B cell (primary cell): ENCODE measurements around the gene PLSCR3. TPM values are rescaled to one million over a fixed set of nuclear protein-coding genes. Genes with fewer than 3 reads are reported as not detected.

Experiments
- ATAC-seq: fragments of 200-7000 bp; cut with Tn5 transposase; one replicate; pipeline ENCODE4 v1.10.0; 2021; ENCODE audit warnings: low read depth, mild to moderate bottlenecking, moderate number of reproducible peaks, moderate library complexity
- CTCF ChIA-PET: fragments of 350-600 bp; sonication (Branson Sonifier 250); formaldehyde crosslinking; loops from one replicate; lab custom pipeline; 2021; ENCODE audit warnings: antibody characterized with exemption, inconsistent platforms; lab: Charles Lee
- POLR2A ChIA-PET: fragments of 350-600 bp; sonication (Branson Sonifier 250); formaldehyde crosslinking; loops from one replicate; lab custom pipeline; 2021; ENCODE audit warnings: antibody characterized with exemption; lab: Charles Lee
- DNase-seq: peaks from one replicate; pipeline ENCODE4 v3.0.0; 2013
- H2AFZ ChIP-seq: 2 replicates; pipeline ENCODE4 v1.6.1; 2012; ENCODE audit warnings: mild to moderate bottlenecking, low read depth, low read length; ENCODE audit not compliant: insufficient read depth, poor library complexity, severe bottlenecking
- H3K27ac ChIP-seq, 2 donors: 1 replicate in 1 of 2; 2 replicates in 1 of 2; pipeline ENCODE4 v1.5.1; 2012 to 2013; ENCODE audit warnings: low read length in 2 of 2, mild to moderate bottlenecking in 2 of 2, moderate library complexity in 1 of 2
- H3K27me3 ChIP-seq, 4 experiments: fragments of 200-600 bp in 1 of 4; sonication (generic) in 1 of 4; replicated peaks in 1 of 4; 1 replicate in 2 of 4; 2 replicates in 2 of 4; pipeline versions ENCODE4 v1.6.1 to v1.7.0; 2013 to 2016; ENCODE audit warnings: low read length in 3 of 4, mild to moderate bottlenecking in 2 of 4, mixed read lengths in 1 of 4, moderate library complexity in 1 of 4; ENCODE audit not compliant: insufficient read depth in 4 of 4, control insufficient read depth in 3 of 4; ENCODE audit errors: control extremely low read depth in 1 of 4
- H3K36me3 ChIP-seq, 2 experiments: replicated peaks in 1 of 2; 1 replicate in 1 of 2; 2 replicates in 1 of 2; pipeline versions ENCODE4 v1.6.1 to v1.7.1; 2013; ENCODE audit warnings: low read length in 1 of 2; ENCODE audit not compliant: insufficient read depth in 2 of 2, control insufficient read depth in 1 of 2; ENCODE audit errors: control extremely low read depth in 1 of 2, extremely low read depth in 1 of 2
- H3K4me1 ChIP-seq, 2 donors: fragments of 200-600 bp in 1 of 2; sonication (generic) in 1 of 2; 1 replicate in 1 of 2; 2 replicates in 1 of 2; pipeline versions ENCODE4 v1.5.1 to v1.6.1; 2013 to 2017; ENCODE audit warnings: low read length in 2 of 2; ENCODE audit not compliant: control insufficient read depth in 2 of 2, insufficient read depth in 2 of 2
- H3K4me2 ChIP-seq: replicated peaks from 2 replicates; pipeline ENCODE3; 2012; ENCODE audit warnings: mild to moderate bottlenecking, low read depth, low read length; ENCODE audit not compliant: poor library complexity, severe bottlenecking
- H3K4me3 ChIP-seq, 5 experiments: fragments of 200-600 bp in 1 of 5; sonication (generic) in 1 of 5; 1 replicate in 3 of 5; 2 replicates in 2 of 5; pipeline versions ENCODE4 v1.5.1 to v1.7.0; 2011 to 2016; ENCODE audit warnings: low read length in 4 of 5, mild to moderate bottlenecking in 4 of 5, low read depth in 2 of 5, control low read depth in 1 of 5, moderate library complexity in 1 of 5; ENCODE audit not compliant: insufficient read depth in 1 of 5; ENCODE audit errors: control extremely low read depth in 1 of 5, extremely low read depth in 1 of 5
- H3K79me2 ChIP-seq: fragments of 200-600 bp; sonication (generic); one replicate; pipeline ENCODE4 v1.6.0; 2016; ENCODE audit warnings: low read length; ENCODE audit not compliant: control insufficient read depth, insufficient read depth
- H3K9ac ChIP-seq: fragments of 200-600 bp; sonication (generic); 2 replicates; pipeline ENCODE4 v1.6.1; 2017; ENCODE audit warnings: mild to moderate bottlenecking, low read length, moderate library complexity
- H3K9me3 ChIP-seq, 3 donors: one replicate each; pipeline versions ENCODE4 v1.6.1 to v1.7.1; 2013; ENCODE audit warnings: low read length in 2 of 3; ENCODE audit not compliant: control insufficient read depth in 2 of 3, insufficient read depth in 1 of 3; ENCODE audit errors: control extremely low read depth in 1 of 3
- H4K20me1 ChIP-seq: 2 replicates; pipeline ENCODE4 v1.6.0; 2012; ENCODE audit warnings: mild to moderate bottlenecking, low read length; ENCODE audit not compliant: insufficient read depth, control insufficient read depth, poor library complexity, severe bottlenecking
- H3K27ac Mint-ChIP-seq: one replicate; pipeline ENCODE4 v1.8.0; 2021; ENCODE audit warnings: mixed read lengths
- H3K27me3 Mint-ChIP-seq: one replicate; pipeline ENCODE4 v1.8.0; 2021; ENCODE audit warnings: mixed read lengths
- H3K4me1 Mint-ChIP-seq: one replicate; pipeline ENCODE4 v1.8.0; 2021; ENCODE audit warnings: mixed read lengths
- H3K4me3 Mint-ChIP-seq: one replicate; pipeline ENCODE4 v1.8.0; 2021; ENCODE audit warnings: mixed read lengths
- H3K9me3 Mint-ChIP-seq: one replicate; pipeline ENCODE4 v1.8.0; 2022; ENCODE audit warnings: mixed read lengths; ENCODE audit not compliant: insufficient read depth
- CTCF ChIP-seq: fragments of 200-600 bp; IDR thresholded peaks from one replicate; pipeline ENCODE4 v1.8.0; 2022; ENCODE audit warnings: antibody characterized with exemption, mild to moderate bottlenecking
- EZH2 ChIP-seq: IDR thresholded peaks from 2 replicates; pipeline ENCODE4 v1.6.1; 2012; ENCODE audit warnings: borderline replicate concordance, low read depth, mild to moderate bottlenecking, moderate library complexity, low read length; ENCODE audit not compliant: insufficient read depth, poor library complexity, severe bottlenecking
- WGBS: methylation state at CpG from one replicate; pipeline ENCODE4 v1.1.5; 2013; ENCODE audit warnings: missing lambda C conversion rate; ENCODE audit not compliant: insufficient coverage; 5-methylcytosine and 5-hydroxymethylcytosine counted together
- intact Hi-C: fragments of 100-400 bp; cut with micrococcal nuclease; formaldehyde crosslinking; loops from one replicate; pipeline ENCODE4 v1.10.0; 2022
- polyA plus RNA-seq: library from polyadenylated mRNA; depleted of rRNA; stranded (reverse); fragments of >200 nt; gene quantifications from 2 replicates; pipeline ENCODE4 v1.2.3, GENCODE V29; 2012
- total RNA-seq, 2 donors: library from RNA; stranded (reverse); fragments of 120-200 nt in 1 of 2; gene quantifications; 1 replicate in 1 of 2; 2 replicates in 1 of 2; pipeline versions ENCODE4 v1.2.3 to v1.2.4, GENCODE V29; 2013 to 2022

Gene PLSCR3
- total and polyA plus RNA-seq, 2 donors (not counting 1 experiment from before 2014, with no cell fraction given), result 31.6 to 122 TPM

GRCh38 chr17:7403977-7404736 lies 9.8 kb upstream of the PLSCR3 start, which contains the start of gene TMEM256:
Gene TMEM256, minus strand, starts transcription at chr17:7404097. Its CDS starts 13 bp downstream, at chr17:7404084.
- Mint-ChIP-seq H3K27me3 (peaks cover 17% of the 10 kb centered on the region), H3K9me3 (no peaks in the 10 kb centered on the region), H3K4me1 (peaks cover 22% of the 10 kb centered on the region), H3K27ac (peak within 1 kb of the TSS; percentile 94), H3K4me3 (peak within 1 kb of the TSS; percentile 98)
- H3K27ac ChIP-seq, result peak within 1 kb of the TSS; percentile 45 to 59
- H3K9me3 ChIP-seq, result peaks cover 0 to 4% (median 0%) of the 10 kb centered on the region in 3 donors
- peaks cover 6% of the 10 kb centered on the region for H3K79me2 ChIP-seq
- no peaks in the 10 kb centered on the region for H4K20me1 ChIP-seq
- peak within 1 kb of the TSS; percentile 94 for H3K4me2 ChIP-seq
- DNase-seq (peak; percentile 98), ATAC-seq (peak; percentile 87)
- WGBS, result under 1% methylated on average over 41 of the region's 49 CpGs
- CTCF ChIA-PET, result interaction anchor here (0.5 to 1.8 kb wide), 8 partner anchors 19 to 75 kb away, joined by 3 to 10 read pairs (median 4); partner anchors contain the start of gene TMEM102
- H3K4me3 ChIP-seq, result peak within 1 kb of the TSS; percentile 57 to 95 (median 82)
- TF ChIP-seq CTCF, result no peak
- TF ChIP-seq EZH2, result no peak
- POLR2A ChIA-PET, result interaction anchor here (0.6 to 2.0 kb wide), 20 partner anchors 9 to 282 kb away, joined by 3 to 17 read pairs (median 6); partner anchors contain the start of genes ACADVL, ACAP1, DLG4 and MPDU1
- no peaks in the 10 kb centered on the region for H3K36me3 ChIP-seq
- H2AFZ ChIP-seq, result peak within 1 kb of the TSS; percentile 87
- H3K9ac ChIP-seq, result peak within 1 kb of the TSS; percentile 76
- H3K4me1 ChIP-seq, result peaks cover 17 to 20% of the 10 kb centered on the region in 2 donors
- H3K27me3 ChIP-seq, result peaks cover 0 to 27% (median 4%) of the 10 kb centered on the region in 4 experiments
- intact Hi-C loops, result loop anchor here (1.0 to 5.0 kb wide), 11 partner anchors 10 to 189 kb away; partner anchors contain the start of genes EIF5A, KCTD11, NEURL4 and PLSCR3
